ENCODE data around the gene ADPGK.
"Not testable (repeated sequence)": the region's sequence is repeated elsewhere in the genome, so short reads cannot be mapped to it uniquely, and the experiment has no call there.

ADPGK gene

DNA sequence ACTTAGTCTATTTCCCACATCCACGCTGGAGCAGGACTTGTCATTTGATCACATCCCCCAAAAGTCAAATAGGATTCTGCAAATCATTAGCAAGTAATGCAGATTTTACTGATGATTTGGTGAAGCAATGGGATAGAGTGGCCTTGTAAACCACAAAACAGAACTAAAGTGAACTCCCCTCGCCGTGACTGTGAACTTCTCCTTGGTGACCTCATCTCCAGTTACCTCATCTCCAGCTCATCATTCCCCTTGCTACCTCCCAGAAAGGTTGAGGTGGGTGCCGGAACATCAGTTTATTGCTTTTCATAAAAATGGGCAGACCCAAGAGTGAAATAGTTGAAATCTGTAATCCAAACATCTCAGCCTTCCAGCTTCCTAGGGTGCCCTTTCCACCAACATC, 36.7 kb upstream of the ADPGK start:
- no peak for DNase-seq (ENCODE audit: low read depth)

GRCh38 chr15:72818632-72819031, 35.1 kb upstream of the ADPGK start:
- no peak for DNase-seq (ENCODE audit: low read depth)
- in situ Hi-C loops (cut with HindIII; ENCODE audit: low sequenced_read_pairs), result no loop called here
- TF ChIP-seq CTCF (IDR thresholded peaks at IDR 0.05; ENCODE audit: low read depth, low read length, missing control alignments), result no peak
- no peak overlapping the region for H3K4me3 ChIP-seq (ENCODE audit: low read depth, low read length)

More for the DNA sequence above, 36.7 kb upstream of the ADPGK start:
- no peak overlapping the region for H3K4me3 ChIP-seq (ENCODE audit: low read depth, low read length)
- in situ Hi-C loops (cut with HindIII; ENCODE audit: low sequenced_read_pairs), result no loop called here
- no peak for TF ChIP-seq CTCF (IDR thresholded peaks at IDR 0.05; ENCODE audit: low read depth, low read length, missing control alignments)

DNA sequence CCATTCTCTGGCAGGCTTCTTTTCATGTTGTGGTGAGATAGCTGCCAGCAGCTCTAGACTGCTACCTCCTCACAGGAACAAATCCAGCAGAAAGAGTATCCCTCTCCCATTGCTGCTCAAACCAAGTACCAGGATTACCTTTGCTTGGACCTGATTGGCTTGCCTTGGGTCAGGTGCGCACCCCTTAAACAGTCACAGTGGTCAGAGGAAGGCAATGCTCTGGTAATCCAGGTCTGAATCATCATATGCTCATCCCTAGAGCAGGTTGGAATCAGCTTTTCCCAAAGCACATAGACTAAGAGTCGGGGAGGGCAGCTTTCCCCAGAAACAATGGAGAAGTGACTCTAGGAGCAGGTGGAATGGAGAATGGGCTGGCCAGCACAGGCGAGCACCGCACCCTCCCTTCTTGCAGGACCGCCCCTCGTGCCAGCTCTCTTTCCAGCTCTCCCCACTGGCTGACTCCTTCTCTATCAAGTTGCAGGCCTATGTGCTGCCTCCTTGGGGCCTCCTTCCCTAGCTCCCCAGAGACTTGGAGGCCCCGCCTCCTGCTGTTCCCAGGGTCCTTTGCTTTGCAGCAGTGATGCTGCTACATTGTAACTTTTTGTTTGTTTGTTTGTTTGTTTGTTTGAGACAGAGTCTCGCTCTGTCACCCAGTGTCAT, 29.9 kb upstream of the ADPGK start:
- in situ Hi-C loops (cut with HindIII; ENCODE audit: low sequenced_read_pairs), result no loop called here
- no peak overlapping the region for H3K4me3 ChIP-seq (ENCODE audit: low read depth, low read length)
- DNase-seq (ENCODE audit: low read depth), result no peak
- no peak for TF ChIP-seq CTCF (IDR thresholded peaks at IDR 0.05; ENCODE audit: low read depth, low read length, missing control alignments)

DNA sequence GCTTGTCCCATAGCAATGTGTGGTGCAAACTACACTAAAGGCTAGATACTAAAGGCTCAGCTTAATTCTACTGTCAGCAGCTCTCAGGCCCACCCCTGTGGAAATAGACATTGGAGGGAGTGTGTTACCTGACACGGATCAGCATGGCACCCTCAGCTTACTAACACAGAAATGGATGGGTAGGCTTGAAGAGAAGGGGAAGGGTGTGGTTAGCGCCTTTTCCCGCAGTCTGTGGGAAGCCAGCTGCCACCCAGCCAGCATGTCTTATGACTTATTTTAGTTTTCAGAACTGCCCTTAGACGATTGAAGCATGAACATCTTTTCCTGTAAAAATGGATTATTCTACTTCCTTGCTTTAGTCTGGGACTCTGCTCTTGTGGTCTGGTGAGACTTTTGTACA, 25.8 kb upstream of the ADPGK start:
- no peak for DNase-seq (ENCODE audit: low read depth)
- TF ChIP-seq CTCF (IDR thresholded peaks at IDR 0.05; ENCODE audit: low read depth, low read length, missing control alignments), result no peak
- in situ Hi-C loops (cut with HindIII; ENCODE audit: low sequenced_read_pairs), result no loop called here
- H3K4me3 ChIP-seq (ENCODE audit: low read depth, low read length), result no peak overlapping the region

DNA sequence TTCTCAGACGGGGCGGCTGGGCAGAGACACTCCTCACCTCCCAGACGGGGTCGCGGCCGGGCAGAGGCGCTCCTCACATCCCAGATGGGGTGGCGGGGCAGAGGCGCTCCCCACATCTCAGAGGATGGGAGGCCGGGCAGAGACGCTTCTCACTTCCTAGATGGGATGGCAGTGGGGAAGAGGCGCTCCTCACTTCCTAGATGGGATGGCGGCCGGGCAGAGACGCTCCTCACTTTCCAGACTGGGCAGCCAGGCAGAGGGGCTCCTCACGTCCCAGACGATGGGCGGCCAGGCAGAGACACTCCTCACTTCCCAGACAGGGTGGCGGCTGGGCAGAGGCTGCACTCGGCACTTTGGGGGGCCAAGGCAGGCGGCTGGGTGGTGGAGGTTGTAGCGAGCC, 23.8 kb upstream of the ADPGK start:
- H3K4me3 ChIP-seq (ENCODE audit: low read depth, low read length); in situ Hi-C loops (cut with HindIII; ENCODE audit: low sequenced_read_pairs); DNase-seq (ENCODE audit: low read depth): not testable (repeated sequence)

GRCh38 chr15:72803006-72803405, 19.4 kb upstream of the ADPGK start:
- TF ChIP-seq CTCF (IDR thresholded peaks at IDR 0.05; ENCODE audit: low read depth, low read length, missing control alignments), result no peak
- in situ Hi-C loops (cut with HindIII; ENCODE audit: low sequenced_read_pairs), result no loop called here
- no peak overlapping the region for H3K4me3 ChIP-seq (ENCODE audit: low read depth, low read length)
- no peak for DNase-seq (ENCODE audit: low read depth)

DNA sequence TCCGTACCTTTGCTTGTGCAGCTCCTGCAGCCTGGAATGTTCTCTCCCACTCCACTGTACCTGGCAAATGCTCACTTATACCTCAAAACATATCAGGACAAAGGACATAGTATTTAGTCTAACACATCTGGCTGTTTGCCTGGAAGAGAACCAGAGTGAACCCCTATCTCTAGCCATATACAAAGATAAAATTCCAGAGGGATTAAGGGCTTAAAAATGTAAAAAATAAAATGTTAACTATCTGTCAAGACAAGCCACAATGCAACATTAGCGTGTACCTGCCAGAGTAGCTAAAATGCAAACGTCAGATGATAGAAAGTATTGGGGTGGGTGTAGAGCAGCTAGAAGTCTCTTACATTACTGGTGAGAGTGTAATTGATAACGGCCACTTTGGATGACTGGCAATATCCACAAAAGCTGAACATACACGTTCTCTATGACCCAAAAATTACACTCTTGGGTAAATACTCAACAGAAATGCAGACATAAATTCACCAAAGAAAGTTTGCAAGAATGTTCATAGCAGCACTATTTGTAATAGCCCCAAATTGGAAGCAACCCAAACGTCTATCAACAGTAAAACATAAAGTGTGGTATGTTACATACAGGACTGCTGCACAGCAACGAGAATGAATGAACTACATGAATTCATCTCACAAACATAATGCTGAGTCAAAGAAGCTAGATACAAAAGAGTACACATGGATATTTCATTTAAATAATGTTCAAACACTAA, 18.2 kb upstream of the ADPGK start:
- in situ Hi-C loops (cut with HindIII; ENCODE audit: low sequenced_read_pairs), result no loop called here
- no peak for TF ChIP-seq CTCF (IDR thresholded peaks at IDR 0.05; ENCODE audit: low read depth, low read length, missing control alignments)

More for the DNA sequence above, 18.2 kb upstream of the ADPGK start:
- no peak for DNase-seq (ENCODE audit: low read depth)
- no peak overlapping the region for H3K4me3 ChIP-seq (ENCODE audit: low read depth, low read length)
